ENCODE measurements around the gene CACNA2D3.

CACNA2D3 gene

DNA sequence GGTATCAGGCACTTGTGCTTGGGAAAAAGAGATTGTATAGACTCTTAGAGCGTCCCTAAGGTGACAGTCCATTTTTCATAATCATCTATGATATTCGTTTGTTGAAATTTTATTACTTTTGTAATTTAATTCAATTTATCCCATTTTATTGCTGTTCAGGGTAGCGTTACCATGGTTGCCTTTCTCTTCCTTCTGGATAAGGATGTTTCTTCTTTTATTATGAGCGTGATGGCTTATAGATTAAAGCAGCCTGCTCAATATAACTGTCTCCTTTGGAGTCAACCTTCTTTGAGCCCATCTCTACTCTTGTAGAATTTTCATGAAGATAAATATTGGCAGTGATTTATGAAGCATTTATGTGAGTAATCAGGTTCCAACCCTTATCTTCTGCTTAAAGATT lies 623.5 kb downstream of the CACNA2D3 start:
- DNase-seq (ENCODE audit: low read depth in 2 of 2), result no peak

DNA sequence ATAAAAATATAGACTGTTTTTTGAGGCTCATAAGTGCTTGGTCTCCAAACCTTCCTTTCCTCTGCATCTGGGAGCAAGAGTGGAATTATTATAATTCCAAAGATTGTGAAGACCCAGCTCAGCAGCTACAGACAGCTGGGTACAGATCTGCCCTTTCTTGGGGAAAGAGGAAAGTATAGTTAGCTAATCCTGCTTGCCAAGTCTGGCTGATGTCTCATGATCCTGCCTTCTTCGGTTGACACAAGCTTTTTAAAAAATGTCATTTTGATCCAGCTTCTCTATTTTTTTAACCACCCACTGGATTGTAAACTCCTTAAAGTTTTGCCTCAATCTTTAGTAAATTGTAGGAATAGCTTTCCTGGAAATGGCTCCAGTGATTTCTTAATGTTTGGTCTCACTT lies 624.4 kb downstream of the CACNA2D3 start:
- no peak for DNase-seq (ENCODE audit: low read depth in 2 of 2)

- DNase-seq (ENCODE audit: low read depth in 2 of 2), result no peak
Observed at GRCh38 chr3:54755756-54756155, 633.4 kb downstream of the CACNA2D3 start.

- DNase-seq (ENCODE audit: low read depth in 2 of 2), result no peak
Observed at GRCh38 chr3:54756330-54756731, 634.0 kb downstream of the CACNA2D3 start.

GRCh38 chr3:54758461-54758860 lies 636.1 kb downstream of the CACNA2D3 start:
- DNase-seq (ENCODE audit: low read depth in 2 of 2), result no peak

GRCh38 chr3:54759166-54759565 lies 636.8 kb downstream of the CACNA2D3 start:
- no peak for DNase-seq (ENCODE audit: low read depth in 2 of 2)

- DNase-seq (ENCODE audit: low read depth in 2 of 2), result no peak
Observed at GRCh38 chr3:54760201-54760600, 637.8 kb downstream of the CACNA2D3 start.

- no peak for DNase-seq (ENCODE audit: low read depth in 2 of 2)
Observed at GRCh38 chr3:54761637-54762036, 639.3 kb downstream of the CACNA2D3 start.

- DNase-seq (ENCODE audit: low read depth in 2 of 2), result no peak
Observed at GRCh38 chr3:54764911-54765310, 642.6 kb downstream of the CACNA2D3 start.

DNA sequence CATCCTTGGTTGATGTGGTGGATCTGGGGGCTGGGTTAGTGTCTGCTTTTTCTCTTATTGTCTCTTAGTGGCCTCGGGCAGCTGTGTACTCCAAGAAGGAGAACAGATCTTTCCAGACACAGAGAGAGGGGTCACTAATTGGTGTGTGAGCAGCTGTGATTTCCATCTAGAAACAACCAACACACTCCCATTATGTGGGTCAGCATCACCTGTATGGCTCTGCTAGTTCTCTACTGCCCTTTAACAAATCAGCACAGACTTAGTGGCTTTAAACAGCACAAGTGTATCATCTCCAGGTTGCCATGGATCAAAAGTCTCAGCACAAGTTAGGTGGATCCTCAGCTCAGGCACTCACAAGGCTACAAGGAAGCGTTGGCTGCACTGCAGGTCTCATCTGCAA lies 648.7 kb downstream of the CACNA2D3 start:
- DNase-seq (ENCODE audit: low read depth in 2 of 2), result no peak

- no peak for DNase-seq (ENCODE audit: low read depth in 2 of 2)
Observed at GRCh38 chr3:54772051-54772450, 649.7 kb downstream of the CACNA2D3 start.

DNA sequence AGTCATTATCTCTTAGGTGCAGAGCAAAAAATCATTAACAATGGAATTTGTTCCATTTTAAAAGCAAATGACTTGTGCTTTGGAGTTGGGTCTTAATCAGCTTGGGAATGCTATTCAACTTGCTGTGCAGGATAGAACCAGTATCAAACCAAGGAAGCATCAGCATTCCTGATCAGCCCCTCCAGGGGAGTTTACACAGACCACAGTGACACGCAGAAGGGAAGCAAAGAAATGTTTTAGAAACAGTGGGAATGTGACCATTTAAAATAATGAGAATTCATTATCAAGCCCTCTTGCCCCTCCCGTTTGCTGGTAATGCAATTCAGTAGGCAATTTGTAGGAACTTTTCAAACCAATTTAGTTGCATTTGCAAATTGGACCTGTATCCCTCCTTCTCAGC lies 650.4 kb downstream of the CACNA2D3 start:
- no peak for DNase-seq (ENCODE audit: low read depth in 2 of 2)

GRCh38 chr3:54773271-54773670 lies 650.9 kb downstream of the CACNA2D3 start:
- no peak for DNase-seq (ENCODE audit: low read depth in 2 of 2)

- no peak for DNase-seq (ENCODE audit: low read depth in 2 of 2)
Observed at GRCh38 chr3:54776601-54777000, 654.2 kb downstream of the CACNA2D3 start.

GRCh38 chr3:54777141-54777540 lies 654.8 kb downstream of the CACNA2D3 start:
- DNase-seq (ENCODE audit: low read depth in 2 of 2), result no peak

DNA sequence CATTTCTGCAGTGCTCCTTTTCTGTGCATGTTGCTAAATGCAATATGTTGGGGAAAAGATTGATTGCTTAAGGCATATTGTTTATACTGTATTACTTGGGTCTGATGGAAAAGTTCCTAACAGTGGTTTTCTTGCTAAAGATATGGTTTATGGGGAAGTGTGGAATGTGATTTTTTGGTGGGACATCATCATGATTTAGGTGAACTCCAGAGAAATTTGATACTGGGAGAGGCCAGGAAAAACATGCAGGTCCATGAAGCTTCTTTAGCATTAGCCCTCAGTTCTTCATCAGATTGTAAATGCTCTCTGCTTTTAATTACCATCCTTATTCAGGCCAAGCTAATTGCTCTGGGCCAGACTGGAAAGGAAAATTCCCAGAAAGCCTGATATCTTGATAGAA lies 658.0 kb downstream of the CACNA2D3 start:
- DNase-seq (ENCODE audit: low read depth in 2 of 2), result no peak

DNA sequence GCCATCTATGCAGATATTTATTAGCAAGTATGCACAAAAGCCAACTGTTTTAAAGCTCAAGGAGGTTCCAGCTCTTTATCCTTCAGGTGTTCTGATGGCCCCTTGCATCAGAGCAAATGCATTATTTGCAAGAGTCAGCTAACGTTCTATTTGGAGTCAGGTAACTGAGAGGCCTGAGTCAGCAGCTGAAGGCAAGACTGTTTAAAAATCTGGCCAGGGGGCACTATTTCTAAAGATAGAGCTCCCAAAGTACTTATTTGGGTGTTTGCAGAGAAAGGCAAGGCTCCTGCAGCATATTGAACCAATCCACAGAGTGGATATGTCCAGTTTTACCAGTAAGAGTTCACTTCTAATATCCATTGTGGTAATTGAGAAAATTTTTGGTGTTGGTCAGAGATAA lies 659.4 kb downstream of the CACNA2D3 start:
- no peak for DNase-seq (ENCODE audit: low read depth in 2 of 2)

- no peak for DNase-seq (ENCODE audit: low read depth in 2 of 2)
Observed at GRCh38 chr3:54783611-54784010, 661.3 kb downstream of the CACNA2D3 start.

DNA sequence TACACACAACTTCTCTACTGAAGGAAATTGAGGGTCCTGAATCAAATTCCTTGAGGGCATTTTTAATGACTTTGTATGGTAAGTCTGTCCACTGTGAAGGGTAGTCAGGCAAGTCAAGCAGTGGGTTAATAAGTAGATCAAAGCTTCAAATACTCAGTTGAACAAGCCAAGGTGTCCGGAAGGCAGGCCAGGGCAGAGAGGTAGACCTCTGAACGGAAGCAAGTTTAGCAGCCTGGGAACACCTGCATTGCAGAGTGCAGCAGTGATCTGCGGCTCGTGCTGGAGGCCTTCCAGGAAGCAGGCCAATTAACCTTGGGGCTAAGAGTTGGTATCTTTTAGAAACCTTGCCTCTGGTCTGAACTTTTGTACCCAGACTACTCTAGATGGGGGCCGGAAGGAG lies 661.7 kb downstream of the CACNA2D3 start:
- no peak for DNase-seq (ENCODE audit: low read depth in 2 of 2)

DNA sequence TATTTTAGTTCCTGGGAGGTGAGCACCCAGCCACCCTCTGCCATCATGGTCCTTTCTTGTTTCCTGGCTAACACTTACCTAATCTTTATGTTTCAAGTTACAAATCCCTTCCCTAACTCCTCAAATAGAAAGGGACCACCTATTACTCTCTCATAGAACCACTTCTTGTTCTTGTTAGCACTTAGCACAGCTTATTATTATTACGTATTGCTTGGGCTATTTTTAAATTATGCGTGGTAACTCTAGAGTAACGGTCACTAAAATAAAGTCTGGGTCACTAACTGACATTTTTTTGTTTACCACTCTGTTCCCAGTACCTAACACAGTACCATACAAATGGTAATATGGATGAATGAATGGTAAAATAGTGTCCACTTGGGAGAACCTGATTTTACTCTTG lies 663.6 kb downstream of the CACNA2D3 start:
- DNase-seq (ENCODE audit: low read depth in 2 of 2), result no peak

- no peak for DNase-seq (ENCODE audit: low read depth in 2 of 2)
Observed at GRCh38 chr3:54790051-54790450, 667.7 kb downstream of the CACNA2D3 start.

- DNase-seq (ENCODE audit: low read depth in 2 of 2), result no peak
Observed at GRCh38 chr3:54791501-54792156, 669.3 kb downstream of the CACNA2D3 start.

DNA sequence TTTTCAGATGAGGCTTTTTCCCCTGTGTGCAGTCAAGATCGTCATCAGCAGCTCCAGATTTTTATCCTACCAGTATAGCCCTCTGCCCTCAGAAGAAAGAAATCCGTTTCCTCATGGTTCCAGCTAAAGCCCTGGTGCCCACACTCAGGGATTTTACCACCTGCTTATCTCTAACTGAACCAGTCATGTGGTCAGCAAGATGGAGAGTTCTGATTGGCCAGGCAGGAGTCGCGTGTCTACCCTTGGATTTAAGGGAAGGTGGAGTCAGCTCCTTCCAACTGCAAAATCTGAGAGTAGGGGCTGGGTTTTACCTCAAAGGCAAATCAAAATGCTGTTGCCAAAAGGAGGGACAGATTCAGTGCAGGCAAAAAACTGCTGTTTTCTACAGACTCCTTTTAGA lies 670.2 kb downstream of the CACNA2D3 start:
- no peak for DNase-seq (ENCODE audit: low read depth in 2 of 2)

DNA sequence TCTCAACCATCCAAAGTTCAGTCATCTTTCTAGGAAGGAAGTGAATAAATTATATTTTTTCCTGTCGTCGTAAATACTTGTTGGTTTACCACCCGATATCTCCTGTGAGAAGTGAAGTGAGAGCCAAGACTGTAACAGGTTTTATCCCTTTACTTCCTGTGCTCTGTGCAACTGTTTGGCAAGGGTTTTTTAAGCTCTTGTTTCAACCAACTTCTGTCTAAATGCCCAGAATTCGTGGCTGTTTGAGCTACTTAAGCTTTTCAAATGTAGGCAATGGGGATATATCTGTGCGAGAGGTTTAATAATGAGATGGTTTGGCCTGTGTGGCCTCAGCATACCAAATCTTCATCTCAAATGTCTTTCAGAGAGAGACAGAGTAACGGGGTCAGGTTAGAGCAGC lies 670.8 kb downstream of the CACNA2D3 start:
- DNase-seq (ENCODE audit: low read depth in 2 of 2), result no peak

Measured in stimulated activated CD8-positive, alpha-beta memory T cell treated with anti-CD3 and anti-CD28 coated beads, Interleukin-7, amount 100 ng/mL, for 4 hours (primary cell).